Prostate gland (tissue), 2 donors: ENCODE data around the gene WDR49. TPM values are rescaled to one million over a fixed set of nuclear protein-coding genes. Genes with fewer than 3 reads are reported as not detected.

Experiments used
- DNase-seq: peaks from one replicate; pipeline ENCODE4 v3.0.0-alpha.2; 2019; ENCODE audit warnings: low spot score
- H3K27ac ChIP-seq, 2 donors: fragments of 200-600 bp; sonication (generic); 2 replicates each; pipeline ENCODE4 v1.5.1; 2017 to 2019
- H3K27me3 ChIP-seq: fragments of 200-600 bp; sonication (generic); replicated peaks from 2 replicates; pipeline ENCODE4 v1.5.1; 2019; ENCODE audit not compliant: insufficient read depth
- H3K36me3 ChIP-seq, 2 donors: fragments of 200-600 bp; sonication (generic); 1 replicate in 1 of 2; 2 replicates in 1 of 2; pipeline versions ENCODE4 v1.5.1 to v1.8.1; 2017 to 2019
- H3K4me1 ChIP-seq: fragments of 200-600 bp; sonication (generic); replicated peaks from 2 replicates; pipeline ENCODE4 v1.5.1; 2019
- H3K4me3 ChIP-seq, 2 donors: fragments of 200-600 bp; sonication (generic); 2 replicates each; pipeline ENCODE4 v1.5.1; 2017 to 2019
- H3K9me3 ChIP-seq: fragments of 200-600 bp; sonication (generic); 2 replicates; pipeline ENCODE4 v1.5.1; 2017
- POLR2A ChIP-seq: fragments of 450-650 bp; IDR thresholded peaks from one replicate; pipeline ENCODE4 v1.6.1; 2016; ENCODE audit warnings: antibody characterized with exemption, mild to moderate bottlenecking
- POLR2AphosphoS5 ChIP-seq: sonication (generic); formaldehyde crosslinking; IDR thresholded peaks from one replicate; pipeline ENCODE4 v1.6.1; 2017; ENCODE audit warnings: antibody characterized with exemption
- WGBS: methylation state at CpG from one replicate; pipeline ENCODE4 v1.1.5; 2018; 5-methylcytosine and 5-hydroxymethylcytosine counted together
- intact Hi-C: fragments of 100-400 bp; cut with DNase I; formaldehyde crosslinking; loops from one replicate; pipeline ENCODE4 v1.14.2; 2022
- total RNA-seq, 2 donors: library from RNA; depleted of rRNA; stranded (reverse); fragments of >200 nt; gene quantifications; one replicate each; pipeline ENCODE4 v1.1.0, GENCODE V29; 2016
- TF ChIP-seq, protein P1 (sequence below), 4 experiments: fragments of 200-600 bp in 2 of 4; fragments of 450-650 bp in 2 of 4; sonication (generic) in 2 of 4; IDR thresholded peaks; 1 replicate in 3 of 4; 2 replicates in 1 of 4; pipeline ENCODE4 v1.5.1; 2016 to 2019; ENCODE audit warnings: antibody characterized with exemption in 4 of 4, mild to moderate bottlenecking in 2 of 4, moderate library complexity in 2 of 4

The WDR49 gene
- total RNA-seq, 2 donors from 2014 or later, result 0.45 to 1.5 TPM

DNA sequence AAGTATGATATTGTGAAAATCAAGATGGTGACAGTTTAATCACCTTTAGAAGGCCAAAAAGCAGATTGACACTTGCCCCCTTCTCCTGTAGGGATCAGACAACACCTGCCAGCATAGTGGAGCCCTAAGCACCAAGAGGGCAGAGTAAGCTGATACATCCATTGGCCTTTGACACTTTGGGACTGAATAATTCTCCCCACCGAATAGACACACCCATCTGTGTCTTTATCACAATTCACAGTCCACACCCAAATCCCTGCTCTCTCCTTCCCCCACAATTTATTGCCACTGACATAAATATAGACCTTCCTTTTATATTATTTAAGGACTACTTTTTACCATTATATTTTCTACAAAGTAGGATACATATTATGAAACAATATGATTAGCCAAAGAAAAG lies 3.1 kb upstream of the WDR49 start:
- 59% methylated on average over 1 of the region's 1 CpG for WGBS
- TF ChIP-seq, protein P1, sequence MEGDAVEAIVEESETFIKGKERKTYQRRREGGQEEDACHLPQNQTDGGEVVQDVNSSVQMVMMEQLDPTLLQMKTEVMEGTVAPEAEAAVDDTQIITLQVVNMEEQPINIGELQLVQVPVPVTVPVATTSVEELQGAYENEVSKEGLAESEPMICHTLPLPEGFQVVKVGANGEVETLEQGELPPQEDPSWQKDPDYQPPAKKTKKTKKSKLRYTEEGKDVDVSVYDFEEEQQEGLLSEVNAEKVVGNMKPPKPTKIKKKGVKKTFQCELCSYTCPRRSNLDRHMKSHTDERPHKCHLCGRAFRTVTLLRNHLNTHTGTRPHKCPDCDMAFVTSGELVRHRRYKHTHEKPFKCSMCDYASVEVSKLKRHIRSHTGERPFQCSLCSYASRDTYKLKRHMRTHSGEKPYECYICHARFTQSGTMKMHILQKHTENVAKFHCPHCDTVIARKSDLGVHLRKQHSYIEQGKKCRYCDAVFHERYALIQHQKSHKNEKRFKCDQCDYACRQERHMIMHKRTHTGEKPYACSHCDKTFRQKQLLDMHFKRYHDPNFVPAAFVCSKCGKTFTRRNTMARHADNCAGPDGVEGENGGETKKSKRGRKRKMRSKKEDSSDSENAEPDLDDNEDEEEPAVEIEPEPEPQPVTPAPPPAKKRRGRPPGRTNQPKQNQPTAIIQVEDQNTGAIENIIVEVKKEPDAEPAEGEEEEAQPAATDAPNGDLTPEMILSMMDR (IDR thresholded peaks at IDR 0.05), result no peak
- TF ChIP-seq POLR2AphosphoS5 (no peak), POLR2A (no peak)
- Histone ChIP-seq H3K9me3 (no peaks in the 10 kb centered on the region), H3K36me3 (no peaks in the 10 kb centered on the region), H3K4me3 (no peak overlapping the region), H3K27me3 (no peaks in the 10 kb centered on the region), H3K4me1 (no peaks in the 10 kb centered on the region), H3K27ac (no peak overlapping the region)
- DNase-seq, result no peak
- intact Hi-C loops, result no loop called here

DNA sequence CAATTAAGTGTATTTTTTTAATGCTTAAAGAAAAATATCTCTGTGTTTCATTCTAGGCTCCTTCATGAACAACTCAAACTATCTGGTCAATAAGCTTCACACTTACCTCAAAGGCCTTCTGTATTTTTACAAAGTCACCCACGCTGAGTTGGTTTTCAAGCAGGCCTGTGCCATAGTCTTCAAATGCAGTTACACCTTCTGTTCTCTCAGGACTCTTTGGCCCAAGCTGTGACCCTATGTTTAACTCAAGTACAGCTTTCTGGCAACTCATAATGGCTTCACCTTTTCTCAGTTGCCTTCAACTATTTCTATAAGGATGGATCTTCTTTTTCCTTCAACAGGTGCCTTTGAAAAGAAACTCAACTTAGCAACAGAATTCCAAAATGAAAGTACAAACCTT lies 587 bp downstream of the WDR49 start:
- Histone ChIP-seq H3K9me3 (no peaks in the 10 kb centered on the region), H3K27me3 (no peaks in the 10 kb centered on the region), H3K36me3 (no peaks in the 10 kb centered on the region), H3K27ac (no peak overlapping the region), H3K4me3 (no peak overlapping the region), H3K4me1 (no peaks in the 10 kb centered on the region)
- 73% methylated on average over 1 of the region's 1 CpG for WGBS
- TF ChIP-seq, protein P1 (IDR thresholded peaks at IDR 0.05), result no peak
- no peak for TF ChIP-seq POLR2AphosphoS5
- TF ChIP-seq POLR2A, result no peak
- intact Hi-C loops, result no loop called here
- DNase-seq, result no peak

DNA sequence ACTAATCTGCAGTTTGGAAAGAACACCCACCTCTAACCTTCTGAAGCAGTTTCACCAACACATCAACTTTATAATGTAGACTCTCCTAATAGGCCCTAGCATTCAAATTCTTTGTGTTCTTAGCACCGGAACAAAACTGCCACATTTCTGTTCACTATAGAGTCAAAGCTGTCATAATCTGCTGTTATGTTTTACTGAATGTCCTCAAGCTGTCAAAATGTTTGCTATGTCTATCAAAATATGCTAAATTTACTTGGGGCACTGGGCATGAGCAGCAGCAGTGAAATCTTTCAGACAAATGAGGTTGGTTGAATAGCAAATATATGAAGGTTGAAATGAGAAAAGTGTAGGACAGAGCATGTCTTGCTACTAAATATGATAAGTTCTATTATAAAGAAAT lies 1.9 kb downstream of the WDR49 start:
- 83% methylated on average over 1 of the region's 1 CpG for WGBS
- Histone ChIP-seq H3K27me3 (no peaks in the 10 kb centered on the region), H3K9me3 (no peaks in the 10 kb centered on the region), H3K4me1 (peaks cover 3% of the 10 kb centered on the region), H3K4me3 (no peak overlapping the region), H3K27ac (no peak overlapping the region), H3K36me3 (no peaks in the 10 kb centered on the region)
- no peak for DNase-seq
- intact Hi-C loops, result no loop called here
- no peak for TF ChIP-seq POLR2A
- no peak for TF ChIP-seq POLR2AphosphoS5
- TF ChIP-seq, protein P1 (IDR thresholded peaks at IDR 0.05), result no peak

DNA sequence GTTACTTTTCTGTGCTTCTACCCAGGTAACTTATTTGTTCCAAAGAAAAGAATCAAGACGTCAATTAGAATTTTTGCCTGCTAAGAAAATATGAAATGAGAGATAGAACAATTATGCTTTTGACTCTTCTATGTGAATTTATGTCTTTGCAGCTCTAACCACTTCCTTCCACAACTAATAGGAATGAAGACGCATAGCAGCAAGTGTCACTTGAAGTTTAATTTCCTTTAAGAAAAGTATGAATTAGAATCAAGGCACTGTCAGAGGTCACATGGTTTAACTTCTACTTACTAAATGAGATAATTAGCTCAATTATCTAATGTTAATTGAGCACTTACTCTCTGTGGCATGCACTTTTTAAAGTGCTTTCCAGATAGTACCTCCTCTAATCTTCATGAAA lies 3.3 kb downstream of the WDR49 start:
- intact Hi-C loops, result no loop called here
- Histone ChIP-seq H3K27ac (no peak overlapping the region), H3K36me3 (no peaks in the 10 kb centered on the region), H3K9me3 (no peaks in the 10 kb centered on the region), H3K4me3 (no peak overlapping the region), H3K27me3 (no peaks in the 10 kb centered on the region), H3K4me1 (peaks cover 3% of the 10 kb centered on the region)
- TF ChIP-seq, protein P1 (IDR thresholded peaks at IDR 0.05), result no peak
- TF ChIP-seq POLR2A, result no peak
- TF ChIP-seq POLR2AphosphoS5, result no peak
- 89% methylated on average over 2 of the region's 2 CpGs for WGBS
- DNase-seq, result no peak

DNA sequence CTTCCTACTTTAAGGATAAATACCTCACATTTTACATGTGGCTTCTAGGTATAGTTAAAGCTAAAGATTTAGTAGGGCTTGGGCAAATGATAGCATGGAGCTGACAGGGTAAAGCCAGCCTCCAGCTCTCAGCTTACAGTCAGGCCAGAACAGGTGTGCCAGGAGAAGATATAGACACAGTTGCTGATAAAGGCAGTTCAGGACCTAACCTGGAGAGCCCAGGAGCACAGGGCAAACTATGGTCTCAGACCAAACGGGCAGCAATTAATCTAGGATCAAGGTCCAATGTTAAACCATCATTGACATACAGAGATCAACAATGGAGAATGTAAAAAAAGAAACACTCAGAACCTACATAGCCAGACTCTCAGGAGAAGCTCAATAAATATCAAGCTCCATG lies 4.0 kb downstream of the WDR49 start:
- H3K27ac ChIP-seq, result no peak overlapping the region
- no peak overlapping the region for H3K4me3 ChIP-seq
- no peaks in the 10 kb centered on the region for H3K9me3 ChIP-seq
- H3K4me1 ChIP-seq, result peaks cover 3% of the 10 kb centered on the region
- TF ChIP-seq, protein P1 (IDR thresholded peaks at IDR 0.05), result no peak
- TF ChIP-seq POLR2AphosphoS5, result no peak
- TF ChIP-seq POLR2A, result no peak
- WGBS, result 88% methylated on average over 1 of the region's 1 CpG
- DNase-seq, result no peak
- intact Hi-C loops, result no loop called here
- H3K36me3 ChIP-seq, result no peaks in the 10 kb centered on the region
- H3K27me3 ChIP-seq, result no peaks in the 10 kb centered on the region
